ENCODE results near the gene CLIP3. TPM values are rescaled to one million over a fixed set of nuclear protein-coding genes. Genes with fewer than 3 reads are reported as not detected.

CLIP3 gene
- total RNA-seq, 4 donors from 2014 or later, result 1.8 to 9.8 (median 5.2) TPM

DNA sequence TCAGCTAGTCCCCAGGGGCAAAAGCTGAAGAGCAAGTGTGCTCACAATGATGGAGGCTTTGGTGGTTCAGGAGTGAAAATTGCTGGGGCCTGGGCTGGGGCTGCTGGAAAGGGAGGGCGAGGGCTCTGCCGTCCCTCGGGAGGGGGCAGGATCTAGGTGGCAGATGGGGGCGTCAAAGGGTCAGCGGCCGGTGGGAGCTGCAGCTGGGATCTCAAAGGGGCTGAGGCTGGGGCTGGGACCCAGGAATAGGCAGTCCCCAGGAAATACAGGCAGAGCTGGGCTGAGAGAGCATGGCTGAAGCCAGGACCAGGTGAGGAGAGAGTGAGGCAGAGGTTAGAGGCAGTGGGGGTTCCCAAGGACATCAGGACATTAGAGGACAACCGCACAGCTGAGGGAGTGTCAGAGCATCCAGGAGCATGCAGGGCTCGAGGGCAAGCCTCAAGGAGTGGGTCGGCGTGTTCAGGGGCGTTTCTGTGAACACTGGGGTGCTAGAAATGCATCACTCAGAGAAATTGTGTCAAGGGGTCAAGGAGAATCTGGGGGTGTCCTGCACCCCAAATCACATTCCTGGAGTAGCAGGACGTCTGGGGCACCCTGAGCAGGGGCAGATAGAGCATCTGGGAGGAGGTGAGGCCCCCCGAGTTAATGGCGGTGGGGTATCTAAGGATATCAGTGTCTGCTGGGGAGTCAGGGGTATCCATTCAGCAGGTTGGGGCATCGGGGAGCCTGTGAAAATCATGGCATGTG, 22.9 kb downstream of the CLIP3 start:
- H3K4me3 ChIP-seq, result peak overlapping the region; percentile 25 to 55 (median 42)
- no peaks in the 10 kb centered on the region for H3K9me3 ChIP-seq
- DNase-seq, result no peak
- peaks cover 0 to 23% (median 6%) of the 10 kb centered on the region in 4 donors for H3K4me1 ChIP-seq
- no peaks in the 10 kb centered on the region for H3K36me3 ChIP-seq
- H3K27me3 ChIP-seq, result no peaks in the 10 kb centered on the region
- peak overlapping the region; percentile 4 to 54 (median 48) for H3K27ac ChIP-seq
- no peak for TF ChIP-seq POLR2A (IDR thresholded peaks at IDR 0.05)
- TF ChIP-seq CTCF (IDR thresholded peaks at IDR 0.05), result no peak

GRCh38 chr19:36009220-36009619, 23.5 kb downstream of the CLIP3 start:
- H3K36me3 ChIP-seq, result no peaks in the 10 kb centered on the region
- TF ChIP-seq CTCF (IDR thresholded peaks at IDR 0.05) (peak in 1 of 6 experiments; percentile 3), POLR2A (IDR thresholded peaks at IDR 0.05) (peak in 1 of 2 donors; percentile 26)
- peak overlapping the region; percentile 25 to 55 (median 42) for H3K4me3 ChIP-seq
- no peaks in the 10 kb centered on the region for H3K9me3 ChIP-seq
- DNase-seq, result peak; percentile 34 to 80 (median 70)
- peaks cover 0 to 23% (median 2%) of the 10 kb centered on the region in 4 donors for H3K4me1 ChIP-seq
- H3K27ac ChIP-seq, result peak overlapping the region; percentile 4 to 54 (median 48)
- H3K27me3 ChIP-seq, result no peaks in the 10 kb centered on the region

GRCh38 chr19:36008336-36008978, 24.2 kb downstream of the CLIP3 start, which contains the start of gene SYNE4:
Gene SYNE4, minus strand, starts transcription at chr19:36008813. Its CDS starts 132 bp downstream, at chr19:36008681.
- Histone ChIP-seq H3K9me3 (no peaks in the 10 kb centered on the region), H3K27me3 (no peaks in the 10 kb centered on the region), H3K27ac (peak within 1 kb of the TSS; percentile 4 to 54 (median 48)), H3K36me3 (no peaks in the 10 kb centered on the region), H3K4me3 (peak within 1 kb of the TSS; percentile 25 to 55 (median 42)), H3K4me1 (peaks cover 0 to 19% (median 2%) of the 10 kb centered on the region in 4 donors)
- TF ChIP-seq CTCF (IDR thresholded peaks at IDR 0.05), result no peak
- TF ChIP-seq POLR2A (IDR thresholded peaks at IDR 0.05), result peak in 1 of 2 donors; percentile 31
- DNase-seq, result peak in 2 of 3 donors; percentile 67 to 70

GRCh38 chr19:36006955-36007354, 25.7 kb downstream of the CLIP3 start:
- no peaks in the 10 kb centered on the region for H3K36me3 ChIP-seq
- H3K9me3 ChIP-seq, result no peaks in the 10 kb centered on the region
- peaks cover 0 to 12% (median 0%) of the 10 kb centered on the region in 4 donors for H3K4me1 ChIP-seq
- H3K27me3 ChIP-seq, result no peaks in the 10 kb centered on the region
- no peak overlapping the region for H3K27ac ChIP-seq
- H3K4me3 ChIP-seq, result no peak overlapping the region
- no peak for TF ChIP-seq POLR2A (IDR thresholded peaks at IDR 0.05)
- no peak for TF ChIP-seq CTCF (IDR thresholded peaks at IDR 0.05)
- no peak for DNase-seq

GRCh38 chr19:36003284-36003683, 29.4 kb downstream of the CLIP3 start:
- Histone ChIP-seq H3K4me1 (peaks cover 0 to 6% (median 0%) of the 10 kb centered on the region in 4 donors), H3K36me3 (peaks cover 0 to 6% (median 0%) of the 10 kb centered on the region in 3 donors), H3K4me3 (no peak overlapping the region), H3K27ac (no peak overlapping the region), H3K9me3 (no peaks in the 10 kb centered on the region), H3K27me3 (no peaks in the 10 kb centered on the region)
- no peak for DNase-seq
- TF ChIP-seq POLR2A (IDR thresholded peaks at IDR 0.05) (no peak), CTCF (IDR thresholded peaks at IDR 0.05) (no peak)
